Mesenchymal stem cell (in vitro differentiated cells and primary cell): ENCODE results near the gene CCS.
"Not testable (repeated sequence)": the region's sequence is repeated elsewhere in the genome, so short reads cannot be mapped to it uniquely, and the experiment has no call there.

ENCODE experiments used
- DNase-seq: peaks from one replicate; pipeline ENCODE4 v3.0.0-alpha.2; 2013
- H2AFZ ChIP-seq: one replicate; pipeline ENCODE4 v1.6.1; 2013; ENCODE audit warnings: low read depth, mild to moderate bottlenecking, control low read depth, inconsistent platforms, low read length, moderate library complexity
- H2AK5ac ChIP-seq: 2 replicates; pipeline ENCODE4 v1.6.1; 2013; ENCODE audit warnings: low read length, moderate library complexity, mild to moderate bottlenecking, inconsistent platforms; ENCODE audit not compliant: severe bottlenecking
- H2BK120ac ChIP-seq: one replicate; pipeline ENCODE4 v1.6.1; 2013; ENCODE audit warnings: low read depth, mild to moderate bottlenecking, inconsistent platforms, low read length, moderate library complexity
- H2BK12ac ChIP-seq, 2 experiments: one replicate each; pipeline ENCODE4 v1.6.1; 2013; ENCODE audit warnings: inconsistent platforms in 2 of 2, low read length in 2 of 2, mild to moderate bottlenecking in 2 of 2, moderate library complexity in 2 of 2, control low read depth in 1 of 2
- H2BK15ac ChIP-seq: one replicate; pipeline ENCODE4 v1.6.1; 2013; ENCODE audit warnings: mild to moderate bottlenecking, low read depth, inconsistent platforms; ENCODE audit not compliant: poor library complexity, severe bottlenecking
- H2BK5ac ChIP-seq: 2 replicates; pipeline ENCODE4 v1.6.1; 2013; ENCODE audit warnings: low read depth, mild to moderate bottlenecking, low read length, control low read depth, inconsistent platforms; ENCODE audit not compliant: poor library complexity, severe bottlenecking
- H3K14ac ChIP-seq, 2 experiments: one replicate each; pipeline ENCODE4 v1.6.1; 2013; ENCODE audit warnings: inconsistent platforms in 2 of 2, low read length in 2 of 2, control low read depth in 1 of 2, mild to moderate bottlenecking in 1 of 2, moderate library complexity in 1 of 2
- H3K18ac ChIP-seq, 2 experiments: one replicate each; pipeline ENCODE4 v1.6.1; 2013; ENCODE audit warnings: inconsistent platforms in 2 of 2, low read length in 2 of 2, control low read depth in 1 of 2, low read depth in 1 of 2, mild to moderate bottlenecking in 1 of 2
- H3K23ac ChIP-seq, 2 experiments: one replicate each; pipeline ENCODE4 v1.6.1; 2013; ENCODE audit warnings: inconsistent platforms in 2 of 2, low read length in 2 of 2, mild to moderate bottlenecking in 2 of 2, moderate library complexity in 2 of 2, control low read depth in 1 of 2
- H3K27ac ChIP-seq: 2 replicates; pipeline ENCODE4 v1.5.1; 2013; ENCODE audit warnings: mild to moderate bottlenecking, moderate library complexity, low read length, control low read depth, inconsistent platforms; ENCODE audit not compliant: poor library complexity, severe bottlenecking
- H3K27me3 ChIP-seq, 2 experiments: 2 replicates each; pipeline versions ENCODE4 v1.6.1 to v1.7.0; 2013; ENCODE audit warnings: low read length in 2 of 2, mild to moderate bottlenecking in 2 of 2, moderate library complexity in 2 of 2, control low read depth in 1 of 2, inconsistent platforms in 1 of 2; ENCODE audit not compliant: control insufficient read depth in 1 of 2, insufficient read depth in 1 of 2
- H3K36me3 ChIP-seq, 2 experiments: 2 replicates each; pipeline versions ENCODE4 v1.6.1 to v1.7.0; 2013; ENCODE audit warnings: low read length in 2 of 2, control low read depth in 1 of 2, inconsistent platforms in 1 of 2, low read depth in 1 of 2, mild to moderate bottlenecking in 1 of 2; ENCODE audit not compliant: insufficient read depth in 2 of 2, control insufficient read depth in 1 of 2
- H3K4ac ChIP-seq, 2 experiments: one replicate each; pipeline ENCODE4 v1.6.1; 2013; ENCODE audit warnings: inconsistent platforms in 2 of 2, low read length in 2 of 2, mild to moderate bottlenecking in 2 of 2, moderate library complexity in 2 of 2, control low read depth in 1 of 2, low read depth in 1 of 2
- H3K4me1 ChIP-seq: 2 replicates; pipeline ENCODE4 v1.6.1; 2013; ENCODE audit warnings: low read depth, low read length, control low read depth; ENCODE audit not compliant: control insufficient read depth, insufficient read depth
- H3K4me2 ChIP-seq: 2 replicates; pipeline ENCODE4 v1.6.1; 2013; ENCODE audit warnings: low read length, mild to moderate bottlenecking, inconsistent platforms; ENCODE audit not compliant: poor library complexity, severe bottlenecking
- H3K4me3 ChIP-seq, 2 experiments: 2 replicates each; pipeline versions ENCODE4 v1.5.1 to v1.7.0; 2013; ENCODE audit warnings: low read length in 2 of 2, mild to moderate bottlenecking in 2 of 2, control low read depth in 1 of 2, low read depth in 1 of 2; ENCODE audit not compliant: insufficient read depth in 1 of 2
- H3K79me1 ChIP-seq: replicated peaks from 2 replicates; pipeline ENCODE4 v1.6.1; 2013; ENCODE audit warnings: mild to moderate bottlenecking, control low read depth, low read length, inconsistent platforms; ENCODE audit not compliant: poor library complexity, severe bottlenecking
- H3K9ac ChIP-seq: 2 replicates; pipeline ENCODE4 v1.7.0; 2013; ENCODE audit warnings: mild to moderate bottlenecking, low read length, moderate library complexity
- H3K9me3 ChIP-seq: 2 replicates; pipeline ENCODE4 v1.7.0; 2013; ENCODE audit warnings: mild to moderate bottlenecking, low read length; ENCODE audit not compliant: control insufficient read depth
- H4K8ac ChIP-seq: one replicate; pipeline ENCODE4 v1.6.1; 2013; ENCODE audit warnings: inconsistent platforms, mild to moderate bottlenecking, low read length, moderate library complexity
- H4K91ac ChIP-seq: one replicate; pipeline ENCODE4 v1.6.1; 2013; ENCODE audit warnings: mild to moderate bottlenecking, low read length, inconsistent platforms
- WGBS: methylation state at CpG from one replicate; pipeline ENCODE4 v1.1.7; 2013; ENCODE audit warnings: mixed read lengths; 5-methylcytosine and 5-hydroxymethylcytosine counted together

The CCS gene

DNA sequence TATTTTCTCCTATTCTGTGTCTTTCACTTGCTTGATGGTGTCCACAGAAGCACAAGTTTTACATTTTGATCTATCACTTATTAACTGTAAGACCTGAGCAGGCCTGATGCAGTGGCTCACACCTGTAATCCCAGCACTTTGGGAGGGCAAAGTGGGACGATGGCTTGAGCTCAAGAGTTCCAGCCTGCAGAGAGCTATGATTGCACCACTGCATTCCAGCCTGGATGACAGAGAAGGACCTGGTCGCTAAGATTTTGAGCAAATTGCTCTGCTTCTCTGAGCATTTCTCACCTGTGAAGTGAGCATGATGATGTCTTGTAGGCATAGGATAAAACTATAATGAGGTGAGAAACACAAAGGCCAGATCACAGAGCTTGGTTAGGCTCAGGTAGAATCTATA lies 6.8 kb upstream of the CCS start:
- peaks cover 0 to 4% of the 10 kb centered on the region in 2 experiments for H3K27me3 ChIP-seq
- WGBS: 66% methylated on average over 2 of the region's 2 CpGs
- no peak overlapping the region for H3K4me3 ChIP-seq
- peaks cover 5% of the 10 kb centered on the region for H3K9me3 ChIP-seq
- H4K91ac ChIP-seq: no peak overlapping the region
- H2BK120ac ChIP-seq: no peak overlapping the region
- DNase-seq: no peak
- no peaks in the 10 kb centered on the region for H3K4me1 ChIP-seq
- no peak overlapping the region for H2AFZ ChIP-seq
- no peak overlapping the region for H2BK5ac ChIP-seq
- no peak overlapping the region for H3K23ac ChIP-seq
- no peak overlapping the region for H3K9ac ChIP-seq
- H3K36me3 ChIP-seq: no peaks in the 10 kb centered on the region
- H3K27ac ChIP-seq: no peak overlapping the region
- no peak overlapping the region for H3K4ac ChIP-seq
- no peak overlapping the region for H3K14ac ChIP-seq
- no peak overlapping the region for H3K18ac ChIP-seq
- no peak overlapping the region for H2BK12ac ChIP-seq
- H3K4me2 ChIP-seq: no peak overlapping the region
- H4K8ac ChIP-seq: no peak overlapping the region
- no peak overlapping the region for H2BK15ac ChIP-seq
- no peak overlapping the region for H2AK5ac ChIP-seq
- no peaks in the 10 kb centered on the region for H3K79me1 ChIP-seq

DNA sequence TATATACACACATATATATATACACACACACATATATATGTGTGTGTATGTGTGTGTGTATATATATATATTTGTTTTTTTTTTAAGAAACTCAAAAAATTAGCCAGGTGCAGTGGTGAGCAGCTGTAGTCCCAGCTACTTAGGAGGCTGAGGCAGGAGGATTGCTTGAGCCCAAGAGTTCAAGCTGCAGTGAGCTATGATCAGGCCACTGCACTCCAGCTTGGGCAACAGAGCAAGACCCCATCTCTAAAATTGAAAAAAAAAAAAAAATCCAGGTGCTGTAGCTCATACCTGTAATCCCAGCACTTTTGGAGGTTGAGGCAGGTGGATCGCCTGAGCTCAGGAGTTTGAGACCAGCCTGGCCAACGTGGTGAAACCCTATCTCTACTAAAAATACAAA lies 3.7 kb upstream of the CCS start:
- H3K27ac ChIP-seq, H3K27me3 ChIP-seq, H4K91ac ChIP-seq, H2AFZ ChIP-seq, H3K4ac ChIP-seq, H3K14ac ChIP-seq, H3K36me3 ChIP-seq, H2AK5ac ChIP-seq, H3K4me2 ChIP-seq, H3K9me3 ChIP-seq, H2BK120ac ChIP-seq, H3K9ac ChIP-seq, H2BK15ac ChIP-seq, H2BK5ac ChIP-seq, H3K18ac ChIP-seq, H3K4me3 ChIP-seq, H3K23ac ChIP-seq, H2BK12ac ChIP-seq, H4K8ac ChIP-seq, DNase-seq: not testable (repeated sequence)
- 77% methylated on average over 2 of the region's 2 CpGs for WGBS
- Histone ChIP-seq H3K4me1 (peaks cover 12% of the 10 kb centered on the region), H3K79me1 (peaks cover 17% of the 10 kb centered on the region)

DNA sequence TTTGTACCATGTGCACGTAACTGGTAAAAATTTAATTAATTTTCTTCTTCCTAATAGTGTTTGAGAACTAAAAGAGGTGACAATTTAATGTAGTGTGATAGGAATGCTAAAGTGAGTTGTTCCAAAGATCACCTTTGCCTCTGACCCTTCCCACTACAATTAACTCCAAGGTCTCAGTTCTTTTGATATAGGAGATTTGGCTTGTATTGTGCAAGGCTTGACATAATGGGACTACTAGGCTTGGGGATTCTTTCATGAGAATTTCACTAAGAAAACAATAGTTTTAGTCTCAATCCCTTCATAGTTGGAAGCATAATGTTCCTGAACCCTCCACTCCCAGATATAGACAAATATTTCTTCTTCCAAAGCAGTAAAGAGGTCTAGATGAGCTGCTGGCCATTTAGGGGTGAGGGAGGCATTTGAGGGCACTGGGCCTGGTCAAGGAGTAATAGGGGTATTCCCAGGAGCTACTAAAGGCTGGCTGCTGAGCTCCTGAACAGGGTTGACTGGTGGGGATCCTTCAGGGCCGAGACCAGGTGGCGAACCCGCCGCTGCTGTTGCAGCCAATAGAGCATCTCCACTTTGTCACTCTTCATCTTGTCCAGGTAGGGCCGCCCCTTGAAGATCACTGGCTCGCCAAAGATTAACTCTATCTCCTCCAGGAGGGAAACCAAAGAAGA lies 2.8 kb upstream of the CCS start:
- Histone ChIP-seq H3K4me3 (no peak overlapping the region), H2BK5ac (no peak overlapping the region), H3K14ac (no peak overlapping the region), H2AK5ac (no peak overlapping the region), H3K4me2 (no peak overlapping the region), H3K18ac (no peak overlapping the region), H3K9me3 (no peaks in the 10 kb centered on the region), H3K9ac (no peak overlapping the region), H2BK12ac (no peak overlapping the region), H2AFZ (no peak overlapping the region), H4K8ac (no peak overlapping the region), H4K91ac (no peak overlapping the region), H3K23ac (no peak overlapping the region), H3K27me3 (peaks cover 0 to 4% of the 10 kb centered on the region in 2 experiments), H3K4ac (no peak overlapping the region), H3K27ac (no peak overlapping the region), H2BK15ac (no peak overlapping the region), H3K79me1 (peaks cover 17% of the 10 kb centered on the region), H2BK120ac (no peak overlapping the region), H3K36me3 (no peaks in the 10 kb centered on the region), H3K4me1 (peaks cover 15% of the 10 kb centered on the region)
- 93% methylated on average over 6 of the region's 7 CpGs for WGBS
- no peak for DNase-seq

DNA sequence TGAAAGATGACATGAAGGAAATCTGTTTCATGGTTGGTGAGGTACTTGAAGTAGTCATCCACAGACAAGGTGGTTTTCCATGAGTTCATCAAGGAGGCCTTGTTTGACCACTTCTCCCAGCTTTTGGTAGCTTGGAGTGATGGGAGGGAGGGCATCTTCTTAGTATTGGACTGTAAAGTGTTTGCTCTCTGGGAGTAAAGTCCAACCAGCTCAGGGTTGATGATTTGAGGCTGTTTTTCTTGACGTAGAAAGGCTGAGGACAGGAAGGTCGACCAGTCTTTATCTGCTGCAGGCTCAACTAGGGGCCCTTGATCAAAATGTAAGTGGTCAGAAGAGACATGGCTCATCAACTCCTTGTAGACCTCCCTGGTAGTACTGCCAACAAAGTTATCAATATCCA lies 1.8 kb upstream of the CCS start:
- Histone ChIP-seq H3K79me1 (peaks cover 23% of the 10 kb centered on the region), H3K4ac (no peak overlapping the region), H3K27ac (no peak overlapping the region), H2BK120ac (no peak overlapping the region), H3K27me3 (peaks cover 0 to 3% of the 10 kb centered on the region in 2 experiments), H3K18ac (no peak overlapping the region), H3K4me2 (no peak overlapping the region), H3K36me3 (peaks cover 0 to 6% of the 10 kb centered on the region in 2 experiments), H3K9me3 (no peaks in the 10 kb centered on the region), H3K4me3 (no peak overlapping the region), H2BK5ac (no peak overlapping the region), H3K9ac (no peak overlapping the region), H3K14ac (no peak overlapping the region), H3K4me1 (peaks cover 15% of the 10 kb centered on the region), H2AK5ac (no peak overlapping the region), H2AFZ (no peak overlapping the region), H2BK12ac (no peak overlapping the region), H3K23ac (no peak overlapping the region), H4K91ac (no peak overlapping the region), H2BK15ac (no peak overlapping the region), H4K8ac (no peak overlapping the region)
- DNase-seq: no peak
- 85% methylated on average over 2 of the region's 2 CpGs for WGBS
